ENCODE data around the gene WDR12.

WDR12 gene

DNA sequence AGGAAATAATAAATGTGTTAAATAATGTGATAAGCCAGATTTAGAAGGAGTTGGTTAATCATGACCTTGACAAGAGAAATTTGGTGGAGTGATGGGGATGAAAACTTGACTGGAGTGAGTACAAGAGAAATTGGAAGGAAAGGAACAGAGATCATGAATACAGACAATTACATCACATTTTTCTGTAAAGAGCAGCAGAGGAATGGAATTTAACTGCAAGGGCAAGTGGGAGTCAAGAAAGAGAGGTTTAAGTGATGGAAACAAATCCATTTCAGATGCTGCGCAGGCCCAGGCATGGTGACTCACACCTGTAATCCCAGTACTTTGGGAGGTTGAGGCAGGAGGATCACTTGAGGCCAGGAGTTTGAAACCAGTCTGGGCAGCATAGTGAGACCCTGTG lies 86.6 kb downstream of the WDR12 start:
- no peak overlapping the region for H3K4me3 ChIP-seq (ENCODE audit: low read depth, low read length)
- no peak for DNase-seq (ENCODE audit: low read depth)
- TF ChIP-seq, protein P1, sequence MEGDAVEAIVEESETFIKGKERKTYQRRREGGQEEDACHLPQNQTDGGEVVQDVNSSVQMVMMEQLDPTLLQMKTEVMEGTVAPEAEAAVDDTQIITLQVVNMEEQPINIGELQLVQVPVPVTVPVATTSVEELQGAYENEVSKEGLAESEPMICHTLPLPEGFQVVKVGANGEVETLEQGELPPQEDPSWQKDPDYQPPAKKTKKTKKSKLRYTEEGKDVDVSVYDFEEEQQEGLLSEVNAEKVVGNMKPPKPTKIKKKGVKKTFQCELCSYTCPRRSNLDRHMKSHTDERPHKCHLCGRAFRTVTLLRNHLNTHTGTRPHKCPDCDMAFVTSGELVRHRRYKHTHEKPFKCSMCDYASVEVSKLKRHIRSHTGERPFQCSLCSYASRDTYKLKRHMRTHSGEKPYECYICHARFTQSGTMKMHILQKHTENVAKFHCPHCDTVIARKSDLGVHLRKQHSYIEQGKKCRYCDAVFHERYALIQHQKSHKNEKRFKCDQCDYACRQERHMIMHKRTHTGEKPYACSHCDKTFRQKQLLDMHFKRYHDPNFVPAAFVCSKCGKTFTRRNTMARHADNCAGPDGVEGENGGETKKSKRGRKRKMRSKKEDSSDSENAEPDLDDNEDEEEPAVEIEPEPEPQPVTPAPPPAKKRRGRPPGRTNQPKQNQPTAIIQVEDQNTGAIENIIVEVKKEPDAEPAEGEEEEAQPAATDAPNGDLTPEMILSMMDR (IDR thresholded peaks at IDR 0.05; ENCODE audit: low read depth, low read length, missing control alignments): no peak
